HepG2 (cell line): ENCODE measurements around the gene FCN3. TPM values are rescaled to one million over a fixed set of nuclear protein-coding genes. Genes with fewer than 3 reads are reported as not detected.

ENCODE experiments used
- DDIT3 ChIP-seq: sonication (generic); formaldehyde crosslinking; IDR thresholded peaks from 2 replicates; pipeline ENCODE4 v1.4.0; 2020; ENCODE audit warnings: mild to moderate bottlenecking, missing genetic modification reagents
- ERF ChIP-seq: IDR thresholded peaks from 2 replicates; pipeline ENCODE4 v1.6.1; 2018; ENCODE audit warnings: missing biosample characterization, missing genetic modification reagents
- JDP2 ChIP-seq: sonication (generic); formaldehyde crosslinking; IDR thresholded peaks from 2 replicates; pipeline ENCODE4 v1.8.1; 2022; ENCODE audit warnings: missing genetic modification reagents, borderline replicate concordance
- KDM3A ChIP-seq: IDR thresholded peaks from 2 replicates; pipeline ENCODE4 v1.6.1; 2018; ENCODE audit warnings: low read depth, missing compliant biosample characterization
- KLF9 ChIP-seq: IDR thresholded peaks from 2 replicates; pipeline ENCODE4 v1.6.1; 2016; ENCODE audit warnings: low read depth
- MLX ChIP-seq: IDR thresholded peaks from 2 replicates; pipeline ENCODE4 v1.6.1; 2016
- MTF1 ChIP-seq: sonication (generic); formaldehyde crosslinking; IDR thresholded peaks from 2 replicates; pipeline ENCODE4 v1.5.0; 2020; ENCODE audit warnings: missing genetic modification reagents
- POGZ ChIP-seq: sonication (generic); formaldehyde crosslinking; IDR thresholded peaks from 2 replicates; pipeline ENCODE4 v1.4.0; 2020; ENCODE audit warnings: mild to moderate bottlenecking, missing genetic modification reagents
- POLR2AphosphoS5 ChIP-seq: IDR thresholded peaks from 2 replicates; pipeline ENCODE4 v1.6.1; 2012; ENCODE audit warnings: low read depth, low read length
- POLR2G ChIP-seq: fragments of 200-400 bp; formaldehyde crosslinking; IDR thresholded peaks from 2 replicates; pipeline ENCODE4 v1.6.1; 2018; ENCODE audit warnings: mild to moderate bottlenecking, low read depth, low read length, moderate library complexity
- RBAK ChIP-seq: sonication (generic); formaldehyde crosslinking; IDR thresholded peaks from 2 replicates; pipeline ENCODE4 v1.5.1; 2020; ENCODE audit warnings: mild to moderate bottlenecking, missing genetic modification reagents
- SP2 ChIP-seq: sonication (generic); formaldehyde crosslinking; IDR thresholded peaks from 2 replicates; pipeline ENCODE4 v1.5.1; 2020; ENCODE audit warnings: mild to moderate bottlenecking, missing genetic modification reagents
- TRIM24 ChIP-seq: sonication (generic); formaldehyde crosslinking; IDR thresholded peaks from 2 replicates; pipeline ENCODE4 v1.8.0; 2022; ENCODE audit warnings: mild to moderate bottlenecking, missing genetic modification reagents
- WIZ ChIP-seq: sonication (generic); formaldehyde crosslinking; IDR thresholded peaks from 2 replicates; pipeline ENCODE4 v1.5.1; 2020; ENCODE audit warnings: mild to moderate bottlenecking, missing genetic modification reagents
- XRCC5 ChIP-seq: fragments of 200-400 bp; formaldehyde crosslinking; optimal IDR thresholded peaks from 2 replicates; pipeline ENCODE3; 2017; ENCODE audit warnings: mild to moderate bottlenecking, low read length
- ZC3H13 ChIP-seq: sonication (generic); formaldehyde crosslinking; IDR thresholded peaks from 2 replicates; pipeline ENCODE4 v1.8.1; 2023; ENCODE audit warnings: mild to moderate bottlenecking, missing genetic modification reagents, moderate library complexity
- ZFP36L2 ChIP-seq: sonication (generic); formaldehyde crosslinking; IDR thresholded peaks from 2 replicates; pipeline ENCODE4 v1.4.0; 2020; ENCODE audit warnings: missing genetic modification reagents
- ZNF12 ChIP-seq: sonication (generic); formaldehyde crosslinking; IDR thresholded peaks from 2 replicates; pipeline ENCODE4 v1.5.0; 2020; ENCODE audit warnings: missing genetic modification reagents
- ZNF234 ChIP-seq: sonication (generic); formaldehyde crosslinking; conservative IDR thresholded peaks from 2 replicates; pipeline ENCODE4 v1.5.1; 2020; ENCODE audit warnings: mild to moderate bottlenecking, missing genetic modification reagents
- ZNF296 ChIP-seq: sonication (generic); formaldehyde crosslinking; conservative IDR thresholded peaks from 2 replicates; pipeline ENCODE4 v1.5.0; 2020; ENCODE audit warnings: mild to moderate bottlenecking, missing genetic modification reagents
- polyA plus RNA-seq, 8 experiments: library from polyadenylated mRNA; depleted of rRNA in 3 of 8; stranded (reverse) in 7 of 8; unstranded in 1 of 8; fragments of >200 nt; fragmentation: Illumina TruSeq in 4 of 8; extraction: Trizol in 4 of 8; gene quantifications; 2 replicates each; pipeline versions ENCODE4 v1.2.1 to v1.2.3, GENCODE V29; 2011 to 2016; ENCODE audit warnings: low read depth in 4 of 8, missing spikeins in 1 of 8, mixed read lengths in 1 of 8; ENCODE audit not compliant: insufficient read depth in 1 of 8
- total RNA-seq, 5 experiments: library from RNA; depleted of rRNA; stranded (reverse); fragments of >200 nt; fragmentation: Illumina TruSeq; extraction: Trizol; gene quantifications; 2 replicates each; pipeline ENCODE4 v1.2.3, GENCODE V29; 2016; ENCODE audit warnings: low read depth in 1 of 5
- TF ChIP-seq, protein P1 (sequence below): sonication (generic); formaldehyde crosslinking; IDR thresholded peaks from 2 replicates; pipeline ENCODE4 v1.4.0; 2020; ENCODE audit warnings: mild to moderate bottlenecking, low read depth, missing genetic modification reagents
- TF ChIP-seq, protein P2 (sequence below): sonication (generic); formaldehyde crosslinking; IDR thresholded peaks from 2 replicates; pipeline ENCODE4 v1.5.1; 2020; ENCODE audit warnings: mild to moderate bottlenecking, missing genetic modification reagents

Gene FCN3
- total and polyA plus RNA-seq, 2 of the 13 experiments (the other 11 are each of a cell fraction or from before 2014, with no cell fraction given): not detected

GRCh38 chr1:27365372-27366112, 9.1 kb downstream of the FCN3 start (continued):
- TF ChIP-seq ZC3H13: 0 out of 2 replicates have a peak, but pooled peaks have one; percentile 34
- 0 out of 2 replicates have a peak, but pooled peaks have one; percentile 30 for TF ChIP-seq POLR2AphosphoS5
- TF ChIP-seq ZNF296: no peak
- TF ChIP-seq ZFP36L2 (CRISPR knock-in tag): no peak
- TF ChIP-seq MLX: no peak
- TF ChIP-seq ERF: no peak
- no peak for TF ChIP-seq WIZ
- TF ChIP-seq, protein P1, sequence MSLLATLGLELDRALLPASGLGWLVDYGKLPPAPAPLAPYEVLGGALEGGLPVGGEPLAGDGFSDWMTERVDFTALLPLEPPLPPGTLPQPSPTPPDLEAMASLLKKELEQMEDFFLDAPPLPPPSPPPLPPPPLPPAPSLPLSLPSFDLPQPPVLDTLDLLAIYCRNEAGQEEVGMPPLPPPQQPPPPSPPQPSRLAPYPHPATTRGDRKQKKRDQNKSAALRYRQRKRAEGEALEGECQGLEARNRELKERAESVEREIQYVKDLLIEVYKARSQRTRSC (CRISPR knock-in tag): no peak
- no peak for TF ChIP-seq KDM3A (CRISPR knock-in tag)
- TF ChIP-seq POLR2G: no peak
- TF ChIP-seq, protein P2, sequence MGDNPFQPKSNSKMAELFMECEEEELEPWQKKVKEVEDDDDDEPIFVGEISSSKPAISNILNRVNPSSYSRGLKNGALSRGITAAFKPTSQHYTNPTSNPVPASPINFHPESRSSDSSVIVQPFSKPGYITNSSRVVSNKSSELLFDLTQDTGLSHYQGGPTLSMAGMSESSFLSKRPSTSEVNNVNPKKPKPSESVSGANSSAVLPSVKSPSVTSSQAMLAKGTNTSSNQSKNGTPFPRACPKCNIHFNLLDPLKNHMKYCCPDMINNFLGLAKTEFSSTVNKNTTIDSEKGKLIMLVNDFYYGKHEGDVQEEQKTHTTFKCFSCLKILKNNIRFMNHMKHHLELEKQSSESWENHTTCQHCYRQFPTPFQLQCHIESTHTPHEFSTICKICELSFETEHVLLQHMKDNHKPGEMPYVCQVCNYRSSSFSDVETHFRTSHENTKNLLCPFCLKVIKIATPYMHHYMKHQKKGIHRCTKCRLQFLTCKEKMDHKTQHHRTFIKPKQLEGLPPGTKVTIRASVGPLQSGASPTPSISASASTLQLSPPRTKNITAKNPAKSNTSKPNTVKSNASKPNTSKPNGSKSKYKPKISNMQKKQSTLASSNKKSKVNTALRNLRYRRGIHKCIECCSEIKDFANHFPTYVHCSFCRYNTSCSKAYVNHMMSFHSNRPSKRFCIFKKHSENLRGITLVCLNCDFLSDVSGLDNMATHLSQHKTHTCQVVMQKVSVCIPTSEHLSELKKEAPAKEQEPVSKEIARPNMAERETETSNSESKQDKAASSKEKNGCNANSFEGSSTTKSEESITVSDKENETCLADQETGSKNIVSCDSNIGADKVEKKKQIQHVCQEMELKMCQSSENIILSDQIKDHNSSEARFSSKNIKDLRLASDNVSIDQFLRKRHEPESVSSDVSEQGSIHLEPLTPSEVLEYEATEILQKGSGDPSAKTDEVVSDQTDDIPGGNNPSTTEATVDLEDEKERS (CRISPR knock-in tag): no peak
- TF ChIP-seq SP2 (CRISPR knock-in tag): no peak
- TF ChIP-seq TRIM24 (CRISPR knock-in tag): no peak
- TF ChIP-seq DDIT3: no peak
- no peak for TF ChIP-seq MTF1 (CRISPR knock-in tag)
- TF ChIP-seq XRCC5: peak; percentile 29
- TF ChIP-seq ZNF12: peak; percentile 73; the same call in 1 of the 2 replicates
- TF ChIP-seq KLF9 (CRISPR knock-in tag): no peak
- TF ChIP-seq ZNF234: no peak
- TF ChIP-seq RBAK (CRISPR knock-in tag): no peak
- TF ChIP-seq JDP2 (CRISPR knock-in tag): no peak
- no peak for TF ChIP-seq POGZ (CRISPR knock-in tag)
